HG02763 (cell line): ENCODE measurements around the gene GNG14.
"Not testable (repeated sequence)": the region's sequence is repeated elsewhere in the genome, so short reads cannot be mapped to it uniquely, and the experiment has no call there.

ENCODE experiments used
- ATAC-seq: cut with Tn5 transposase; IDR thresholded peaks from one replicate; pipeline ENCODE4 v1.9.1; 2021; ENCODE audit warnings: mild to moderate bottlenecking, moderate library complexity; ENCODE audit not compliant: unreplicated experiment

The GNG14 gene

DNA sequence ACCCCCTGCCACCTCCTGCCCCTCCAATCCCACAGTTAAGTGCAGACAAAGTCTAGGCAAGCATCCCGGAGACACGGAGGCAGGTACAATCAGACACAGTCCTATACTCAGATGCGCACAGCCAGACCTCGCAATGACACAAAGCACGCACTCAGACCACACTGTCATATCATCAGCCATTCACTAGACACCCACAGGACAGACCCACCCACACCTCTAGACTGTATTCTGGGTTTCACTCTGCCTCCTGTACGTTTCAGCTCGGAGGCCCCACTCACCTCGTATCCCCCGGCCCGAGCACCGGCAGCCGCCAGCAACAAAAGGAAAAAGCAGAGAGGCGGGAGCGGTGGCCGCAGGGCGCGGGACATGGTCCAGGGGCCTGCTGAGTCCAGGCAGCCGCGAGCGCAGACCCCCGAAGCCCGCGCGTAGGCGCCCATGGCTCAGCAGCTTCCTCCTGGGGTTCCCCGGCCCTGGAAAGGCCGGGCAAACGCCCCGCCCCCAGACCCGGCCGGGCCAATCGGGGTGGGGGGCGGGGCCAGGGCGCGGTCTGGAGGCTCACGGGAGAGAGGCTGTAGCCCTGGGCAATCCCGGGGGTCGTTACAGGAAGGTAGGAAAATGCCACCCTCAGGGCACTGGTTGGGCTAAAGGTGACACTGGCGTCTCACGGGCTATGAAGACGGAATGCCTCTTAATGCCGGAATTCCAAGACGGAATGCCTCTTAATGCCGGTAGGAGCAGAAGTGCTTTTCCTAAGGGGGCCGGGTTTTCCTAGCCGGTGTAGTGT lies 21.3 kb upstream of the GNG14 start, which contains the start of the genes MAN2B1 and WDR83:
Gene MAN2B1, minus strand, starts transcription at position 478 of the 784 bp plus-strand sequence. Its CDS starts 41 bp downstream, at position 437.
Gene WDR83, plus strand, starts transcription at position 543 of the 784 bp plus-strand sequence. CDS start 2,984 bp downstream, outside the sequence.
- no peak for ATAC-seq

DNA sequence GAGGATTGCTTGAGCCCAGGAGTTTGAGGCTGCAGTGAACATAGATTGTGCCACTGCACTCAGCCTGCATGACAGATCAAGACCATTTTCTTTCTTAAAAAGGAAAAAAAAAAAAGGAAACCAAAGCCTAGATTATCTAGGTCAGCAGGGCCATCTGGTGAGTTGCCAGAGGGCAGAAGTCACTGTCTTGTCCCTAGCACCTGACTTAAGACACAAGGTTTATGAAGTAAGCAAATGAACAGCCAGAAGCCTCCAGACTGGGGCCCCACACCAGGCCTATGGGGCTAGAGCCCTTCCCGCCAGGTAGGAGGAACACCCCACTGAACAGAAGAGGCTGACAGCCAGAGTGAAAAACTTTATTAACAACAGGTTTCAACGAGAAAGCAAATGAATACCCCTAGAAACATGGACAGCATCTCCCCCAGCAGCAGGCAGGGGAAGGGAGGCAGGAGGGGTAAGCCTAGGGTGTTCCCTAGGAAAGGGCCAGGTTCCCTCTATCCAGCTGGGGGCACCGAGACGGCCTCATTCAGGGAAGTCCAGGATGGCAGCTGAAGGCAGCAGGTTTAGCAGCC lies 20.0 kb upstream of the GNG14 start:
- ATAC-seq, result no peak

GRCh38 chr19:12668346-12668745 lies 19.5 kb upstream of the GNG14 start:
- no peak for ATAC-seq

GRCh38 chr19:12668932-12669269 lies 18.9 kb upstream of the GNG14 start:
- ATAC-seq, result no peak

DNA sequence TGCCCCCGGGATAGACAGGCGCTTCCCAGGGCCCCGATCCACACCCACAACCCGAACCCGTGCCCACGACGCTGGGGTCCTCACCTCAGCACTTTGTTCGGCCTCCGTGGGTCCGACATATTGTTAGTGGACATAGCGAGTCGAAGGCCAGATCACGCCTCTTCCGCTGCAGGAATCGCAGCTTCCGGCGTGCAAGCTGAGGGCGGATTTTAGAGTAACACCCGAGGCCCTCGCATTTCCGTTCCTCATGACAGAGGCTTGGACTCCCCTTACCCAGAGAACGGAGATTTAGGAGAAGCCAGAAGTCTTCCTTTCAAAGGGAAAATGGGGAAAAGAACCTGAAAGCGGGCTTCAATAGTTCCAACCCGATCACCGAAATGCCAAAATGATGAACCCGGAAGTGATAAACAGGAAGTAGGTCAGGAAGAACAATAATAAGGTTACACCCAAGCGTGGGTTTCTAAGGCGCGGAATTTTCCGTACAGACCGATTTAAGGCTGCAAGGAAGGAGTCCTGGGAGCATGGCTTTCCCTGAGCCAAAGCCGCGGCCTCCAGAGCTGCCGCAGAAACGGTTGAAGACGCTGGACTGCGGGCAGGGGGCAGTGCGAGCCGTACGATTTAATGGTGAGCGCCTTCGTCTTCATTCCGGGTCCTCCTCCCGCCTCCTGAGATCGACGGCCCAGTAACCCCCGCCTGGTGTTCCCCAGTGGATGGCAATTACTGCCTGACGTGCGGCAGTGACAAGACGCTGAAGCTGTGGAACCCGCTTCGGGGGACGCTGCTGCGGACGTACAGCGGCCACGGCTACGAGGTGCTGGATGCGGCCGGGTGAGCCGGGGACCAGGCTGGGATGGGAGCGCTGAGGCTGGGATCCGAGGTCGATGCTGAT lies 18.3 kb upstream of the GNG14 start:
- ATAC-seq, result no peak

GRCh38 chr19:12670159-12670928 lies 17.5 kb upstream of the GNG14 start:
- no peak for ATAC-seq

GRCh38 chr19:12672744-12673143 lies 15.1 kb upstream of the GNG14 start:
- no peak for ATAC-seq

DNA sequence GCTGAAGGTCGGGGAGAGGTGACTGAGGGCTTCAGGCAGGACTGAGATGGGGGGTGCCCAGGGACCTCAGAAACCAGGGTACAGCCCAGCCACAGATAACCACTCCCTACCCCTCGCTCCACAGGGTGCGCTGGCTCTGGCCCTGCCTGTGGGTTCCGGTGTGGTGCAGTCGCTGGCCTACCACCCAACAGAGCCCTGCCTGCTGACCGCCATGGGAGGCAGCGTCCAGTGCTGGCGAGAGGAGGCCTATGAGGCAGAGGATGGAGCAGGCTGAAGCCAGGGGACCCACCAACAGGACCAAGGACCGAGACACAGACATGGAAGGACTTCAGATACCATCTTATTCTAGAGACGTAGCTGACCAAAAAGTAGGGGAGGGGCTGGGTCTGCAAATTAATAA lies 12.4 kb upstream of the GNG14 start:
- no peak for ATAC-seq

GRCh38 chr19:12675940-12676339 lies 11.9 kb upstream of the GNG14 start:
- ATAC-seq, result no peak

DNA sequence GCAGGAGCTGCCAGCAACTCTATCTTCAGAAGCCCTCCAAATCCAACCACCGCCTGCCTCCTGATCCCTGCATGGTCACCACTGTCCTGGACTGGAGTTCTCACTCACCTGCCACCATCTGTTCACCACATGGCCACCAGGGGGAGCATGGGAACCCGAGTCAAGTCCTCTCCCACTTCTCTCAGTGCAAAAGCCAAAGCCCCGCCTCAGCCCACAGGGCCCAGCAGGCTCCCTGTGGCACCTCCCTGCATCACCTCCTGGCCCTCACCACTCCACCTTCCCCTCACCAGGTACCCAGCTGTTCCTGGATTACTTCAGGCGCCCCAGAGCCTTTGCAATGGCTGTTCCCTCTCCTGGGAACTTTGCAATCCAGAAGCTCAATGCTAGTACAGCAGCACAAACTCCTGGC lies 11.4 kb upstream of the GNG14 start:
- no peak for ATAC-seq

GRCh38 chr19:12676928-12677327 lies 10.9 kb upstream of the GNG14 start:
- ATAC-seq, result no peak

DNA sequence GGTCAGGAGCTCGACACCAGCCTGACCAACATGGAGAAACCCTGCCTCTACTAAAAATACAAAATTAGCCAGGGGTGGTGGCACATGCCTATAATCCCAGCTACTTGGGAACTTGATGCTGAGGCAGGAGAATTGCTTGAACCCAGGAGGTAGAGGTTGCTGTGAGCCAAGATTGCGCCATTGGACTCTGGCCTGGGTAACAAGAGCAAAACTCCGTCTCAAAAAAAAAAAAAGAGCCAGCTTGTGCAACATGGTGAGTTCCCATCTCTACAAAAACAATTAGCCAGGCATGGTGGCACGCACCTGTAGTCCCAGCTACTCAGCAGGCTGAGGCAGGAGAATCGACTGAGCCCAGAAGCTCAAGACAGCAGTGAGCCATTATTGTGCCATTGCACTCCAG lies 9.8 kb upstream of the GNG14 start:
- not testable (repeated sequence) for ATAC-seq

DNA sequence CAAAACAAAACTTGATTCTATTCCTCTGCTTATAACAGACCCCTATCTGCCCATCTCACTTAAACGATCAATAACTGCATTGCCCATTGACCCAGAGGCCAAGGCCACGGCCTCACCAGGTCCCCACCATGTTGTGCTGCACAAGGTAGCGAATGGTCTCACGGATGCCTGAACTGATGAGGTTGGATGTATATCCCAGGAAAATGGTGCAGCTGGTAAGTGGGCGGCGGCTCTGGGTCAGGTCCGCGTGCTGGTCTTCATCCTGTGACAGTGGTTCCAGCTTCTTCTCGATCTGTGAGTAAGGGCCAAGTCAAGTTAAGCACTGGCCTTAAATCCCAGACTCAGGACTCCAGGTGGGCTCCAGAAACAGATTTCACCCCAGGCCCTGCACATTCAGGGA lies 7.8 kb upstream of the GNG14 start:
- no peak for ATAC-seq

GRCh38 chr19:12681074-12681987 lies 6.5 kb upstream of the GNG14 start, which contains the start of gene DHPS:
Gene DHPS (minus strand): TSS chr19:12681880. CDS start chr19:12681766, 114 bp downstream.
- ATAC-seq, result peak; percentile 69

DNA sequence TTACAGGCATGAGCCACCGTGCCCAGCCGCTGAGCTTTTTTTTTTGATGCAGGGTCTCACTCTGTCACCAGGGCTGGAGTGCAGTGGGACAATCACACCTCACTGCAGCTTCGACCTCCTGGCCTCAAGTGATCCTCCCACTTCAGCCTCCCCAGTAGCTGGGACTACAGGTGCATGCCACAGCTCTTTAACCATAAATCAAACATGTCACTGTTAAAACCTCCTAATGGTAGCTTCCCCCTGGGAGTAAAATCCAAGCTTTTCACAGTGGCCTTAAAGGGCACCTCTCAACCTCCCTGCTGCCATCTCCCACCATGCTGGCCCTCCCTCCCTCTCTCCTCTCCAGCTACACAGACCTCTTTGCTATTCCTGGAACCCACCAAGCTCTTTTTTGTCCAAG lies 2.0 kb upstream of the GNG14 start:
- no peak for ATAC-seq

- no peak for ATAC-seq
Measured at GRCh38 chr19:12689012-12689411, 1.2 kb downstream of the GNG14 start.

DNA sequence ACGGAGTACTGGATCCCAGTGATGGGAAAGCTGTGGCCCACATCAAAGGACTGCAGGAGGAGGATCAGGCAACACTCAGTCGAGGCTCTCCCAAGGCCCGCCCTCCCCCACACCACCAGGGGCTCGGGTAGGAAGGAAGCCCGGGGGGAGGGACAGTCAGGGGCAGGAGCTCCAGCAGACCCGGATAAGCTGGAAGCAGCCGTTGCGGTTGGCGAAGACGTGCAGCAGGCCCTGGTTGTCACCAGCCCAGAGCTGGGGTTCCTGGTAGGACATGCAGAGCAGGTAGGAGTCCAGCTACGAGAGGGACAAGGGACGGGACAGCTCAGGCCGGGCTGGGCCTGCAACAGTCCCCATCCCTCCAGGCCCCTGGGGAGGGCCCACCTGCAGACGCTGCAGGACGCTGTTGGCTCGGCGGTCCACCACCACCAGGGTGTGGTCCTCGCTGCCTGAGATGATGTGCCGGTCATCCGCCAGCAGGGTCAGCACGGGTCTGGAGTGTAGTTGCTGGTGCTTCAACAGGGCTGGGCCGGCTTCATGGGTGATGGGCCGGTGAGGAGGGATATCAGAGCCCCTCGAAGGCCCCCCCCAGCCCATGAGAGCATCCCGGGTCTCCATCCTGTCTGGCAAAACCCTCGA lies 1.9 kb downstream of the GNG14 start:
- no peak for ATAC-seq

- ATAC-seq, result no peak
Measured at GRCh38 chr19:12692960-12693359, 5.2 kb downstream of the GNG14 start.

DNA sequence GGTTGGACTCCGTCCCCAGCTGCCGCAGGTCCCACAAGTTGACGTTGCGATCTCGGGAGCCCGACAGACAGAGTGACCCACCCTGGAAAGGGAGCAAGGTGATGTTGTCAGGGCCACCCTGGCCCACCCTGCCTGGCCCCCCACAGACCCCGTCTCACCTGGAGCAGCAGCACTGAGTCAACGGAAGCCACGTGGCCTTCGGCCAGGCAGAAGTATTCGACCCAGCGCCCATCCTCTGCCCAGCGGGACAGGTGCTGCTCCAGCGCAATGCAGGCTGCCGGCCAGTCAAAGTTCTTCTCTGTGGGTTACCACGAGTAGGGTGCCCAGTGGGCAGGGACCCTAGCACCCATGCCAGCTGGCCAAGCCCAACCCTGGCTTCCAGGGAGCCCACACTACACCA lies 6.8 kb downstream of the GNG14 start:
- no peak for ATAC-seq
